Mucosa of descending colon (tissue), 3 donors: ENCODE data around the gene TEX13C. TPM values are rescaled to one million over a fixed set of nuclear protein-coding genes. Genes with fewer than 3 reads are reported as not detected.

Experiments
- ATAC-seq: fragments of 200-7000 bp; cut with Tn5 transposase; one replicate; pipeline ENCODE4 v1.9.1; 2020; ENCODE audit warnings: mild to moderate bottlenecking, moderate library complexity
- DNase-seq, 3 donors: peaks; one replicate each; pipeline ENCODE4 v3.0.0-alpha.2; 2020
- H3K36me3 ChIP-seq: fragments of 200-600 bp; one replicate; pipeline ENCODE4 v1.8.0; 2021; ENCODE audit warnings: low read depth, mild to moderate bottlenecking
- H3K4me1 ChIP-seq: fragments of 200-600 bp; one replicate; pipeline ENCODE4 v1.8.0; 2021; ENCODE audit warnings: low read depth, mild to moderate bottlenecking
- H3K4me3 ChIP-seq: fragments of 200-600 bp; one replicate; pipeline ENCODE4 v1.8.0; 2021; ENCODE audit warnings: mild to moderate bottlenecking
- H3K9me3 ChIP-seq: fragments of 200-600 bp; one replicate; pipeline ENCODE4 v1.8.0; 2021; ENCODE audit warnings: mild to moderate bottlenecking
- CTCF ChIP-seq: fragments of 200-600 bp; IDR thresholded peaks from one replicate; pipeline ENCODE4 v1.8.0; 2022; ENCODE audit warnings: antibody characterized with exemption, mild to moderate bottlenecking
- intact Hi-C, 2 donors: fragments of 100-400 bp; cut with DNase I in 1 of 2; cut with micrococcal nuclease in 1 of 2; formaldehyde crosslinking; loops; one replicate each; pipeline versions ENCODE4 v1.11.0 to v1.11.1; 2022; cut with DNase I, micrococcal nuclease
- total RNA-seq, 3 donors: library from RNA; stranded (reverse); fragmentation: NEBNext Ultra II Directional in 2 of 3; extraction: Animal tissue kit (Norgen Biotek cat#: 25700) in 2 of 3; gene quantifications; one replicate each; pipeline versions ENCODE4 v1.2.1 to v1.2.4, GENCODE V29; 2021 to 2023
- donor health status: DM: no; HTN: no; CAD: no; lungs with moderate emphysema.
- donor health status: DM: no; HTN: no; CAD: no.
- donor health status: DM: no; HTN: yes; CAD: no.

Gene TEX13C
- total RNA-seq, 3 donors from 2014 or later: not detected

- intact Hi-C loops: no loop called here
- H3K36me3 ChIP-seq: no peaks in the 10 kb centered on the region
- no peak for DNase-seq
- no peak for ATAC-seq
- no peak for TF ChIP-seq CTCF
- H3K9me3 ChIP-seq: no peaks in the 10 kb centered on the region
- H3K4me3 ChIP-seq: no peak overlapping the region
- H3K4me1 ChIP-seq: no peaks in the 10 kb centered on the region
These were observed 28.5 kb upstream of the TEX13C start for GRCh38 chrX:125291124-125291523.

GRCh38 chrX:125293850-125294780 lies 25.6 kb upstream of the TEX13C start:
- ATAC-seq: no peak
- H3K4me1 ChIP-seq: no peaks in the 10 kb centered on the region
- TF ChIP-seq CTCF: no peak
- no peaks in the 10 kb centered on the region for H3K9me3 ChIP-seq
- H3K4me3 ChIP-seq: no peak overlapping the region
- intact Hi-C loops: no loop called here
- no peak for DNase-seq
- no peaks in the 10 kb centered on the region for H3K36me3 ChIP-seq

- intact Hi-C loops: no loop called here
- TF ChIP-seq CTCF: no peak
- ATAC-seq (no peak), DNase-seq (no peak)
- Histone ChIP-seq H3K4me3 (no peak overlapping the region), H3K36me3 (no peaks in the 10 kb centered on the region), H3K9me3 (no peaks in the 10 kb centered on the region), H3K4me1 (no peaks in the 10 kb centered on the region)
These were observed 24.3 kb upstream of the TEX13C start for GRCh38 chrX:125295337-125295736.

GRCh38 chrX:125298871-125299270 lies 20.8 kb upstream of the TEX13C start:
- intact Hi-C loops: no loop called here
- no peak for TF ChIP-seq CTCF

GRCh38 chrX:125306335-125306866 lies 13.3 kb upstream of the TEX13C start:
- Histone ChIP-seq H3K9me3 (no peaks in the 10 kb centered on the region), H3K4me1 (no peaks in the 10 kb centered on the region), H3K36me3 (no peaks in the 10 kb centered on the region), H3K4me3 (no peak overlapping the region)
- DNase-seq (no peak), ATAC-seq (no peak)
- intact Hi-C loops: no loop called here
- TF ChIP-seq CTCF: no peak

More at GRCh38 chrX:125298871-125299270, 20.8 kb upstream of the TEX13C start:
- Histone ChIP-seq H3K4me3 (no peak overlapping the region), H3K36me3 (no peaks in the 10 kb centered on the region), H3K4me1 (no peaks in the 10 kb centered on the region), H3K9me3 (no peaks in the 10 kb centered on the region)
- DNase-seq: no peak
- ATAC-seq: no peak
